Upper lobe of right lung (tissue), 1 donor: ENCODE results near the gene PRPF6. TPM values are rescaled to one million over a fixed set of nuclear protein-coding genes. Genes with fewer than 3 reads are reported as not detected.
"Not testable (repeated sequence)": the region's sequence is repeated elsewhere in the genome, so short reads cannot be mapped to it uniquely, and the experiment has no call there.

Experiments used
- ATAC-seq: fragments of 200-7000 bp; cut with Tn5 transposase; one replicate; pipeline ENCODE4 v1.9.1; 2020; ENCODE audit warnings: mild to moderate bottlenecking, moderate library complexity
- DNase-seq: peaks from one replicate; pipeline ENCODE4 v3.0.0-alpha.2; 2020
- H3K27ac ChIP-seq: fragments of 200-600 bp; one replicate; pipeline ENCODE4 v1.8.0; 2022
- H3K27me3 ChIP-seq: fragments of 200-600 bp; one replicate; pipeline ENCODE4 v1.8.0; 2022; ENCODE audit warnings: mild to moderate bottlenecking
- H3K36me3 ChIP-seq: fragments of 200-600 bp; one replicate; pipeline ENCODE4 v1.8.0; 2022
- H3K4me1 ChIP-seq: fragments of 200-600 bp; one replicate; pipeline ENCODE4 v1.8.0; 2022
- H3K4me3 ChIP-seq: fragments of 200-600 bp; one replicate; pipeline ENCODE4 v1.8.0; 2022; ENCODE audit warnings: mild to moderate bottlenecking
- H3K9me3 ChIP-seq: fragments of 200-600 bp; one replicate; pipeline ENCODE4 v1.8.0; 2022
- CTCF ChIP-seq: fragments of 200-600 bp; IDR thresholded peaks from one replicate; pipeline ENCODE4 v1.8.0; 2022; ENCODE audit warnings: antibody characterized with exemption
- intact Hi-C: fragments of 100-400 bp; cut with DNase I; formaldehyde crosslinking; loops from one replicate; pipeline ENCODE4 v1.11.0; 2022
- total RNA-seq: library from RNA; stranded (reverse); fragmentation: NEBNext Ultra II Directional; extraction: Animal tissue kit (Norgen Biotek cat#: 25700); gene quantifications from one replicate; pipeline ENCODE4 v1.2.1, GENCODE V29; 2021
- donor health status: DM: no; HTN: yes; CAD: no; lungs with severe emphysema.

PRPF6 gene
- total RNA-seq, 1 donor from 2014 or later = 58.9 TPM

GRCh38 chr20:63957690-63958441, 23.1 kb upstream of the PRPF6 start:
- no peak for DNase-seq
- Histone ChIP-seq H3K4me1 (peaks cover 38% of the 10 kb centered on the region), H3K27me3 (no peaks in the 10 kb centered on the region), H3K9me3 (no peaks in the 10 kb centered on the region), H3K36me3 (peaks cover 21% of the 10 kb centered on the region), H3K4me3 (no peak overlapping the region), H3K27ac (peak overlapping the region; percentile 69)
- intact Hi-C loops = no loop called here
- ATAC-seq = no peak
- no peak for TF ChIP-seq CTCF

- Histone ChIP-seq H3K4me1 (peaks cover 33% of the 10 kb centered on the region), H3K27me3 (no peaks in the 10 kb centered on the region), H3K27ac (no peak overlapping the region), H3K36me3 (peaks cover 26% of the 10 kb centered on the region), H3K9me3 (no peaks in the 10 kb centered on the region), H3K4me3 (no peak overlapping the region)
- intact Hi-C loops = no loop called here
- no peak for ATAC-seq
- TF ChIP-seq CTCF = no peak
- DNase-seq = no peak
These were observed 22.5 kb upstream of the PRPF6 start for GRCh38 chr20:63958471-63958870.

- H3K4me3 ChIP-seq = no peak overlapping the region
- H3K4me1 ChIP-seq = peaks cover 27% of the 10 kb centered on the region
- TF ChIP-seq CTCF = no peak
- peaks cover 31% of the 10 kb centered on the region for H3K36me3 ChIP-seq
- no peaks in the 10 kb centered on the region for H3K9me3 ChIP-seq
- intact Hi-C loops = no loop called here
- ATAC-seq (no peak), DNase-seq (no peak)
- H3K27me3 ChIP-seq = no peaks in the 10 kb centered on the region
- H3K27ac ChIP-seq = no peak overlapping the region
These were observed 21.8 kb upstream of the PRPF6 start for GRCh38 chr20:63958964-63959698.

DNA sequence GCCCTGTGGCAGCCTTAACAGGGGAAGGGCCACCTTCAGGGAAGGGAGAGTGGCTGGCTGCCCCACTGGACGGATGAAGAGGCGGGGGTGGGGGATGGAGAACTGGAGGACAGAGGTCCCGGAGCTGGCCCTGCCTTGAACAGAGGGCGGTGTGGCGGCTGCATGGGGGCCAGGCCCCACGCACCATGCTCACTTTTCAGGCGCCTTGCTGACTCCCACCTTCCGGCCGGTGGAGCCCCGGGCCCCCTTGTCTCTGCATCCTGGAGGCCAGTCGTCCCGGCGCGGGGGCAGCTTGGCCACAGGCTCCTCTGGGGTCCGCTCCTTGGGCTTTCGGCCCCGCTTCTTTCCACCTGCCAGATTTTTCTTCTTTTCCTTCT, 21.2 kb upstream of the PRPF6 start:
- H3K27me3 ChIP-seq = no peaks in the 10 kb centered on the region
- DNase-seq = no peak
- ATAC-seq = no peak
- H3K36me3 ChIP-seq = peaks cover 31% of the 10 kb centered on the region
- H3K4me1 ChIP-seq = peaks cover 21% of the 10 kb centered on the region
- H3K9me3 ChIP-seq = no peaks in the 10 kb centered on the region
- H3K27ac ChIP-seq = no peak overlapping the region
- H3K4me3 ChIP-seq = no peak overlapping the region
- no peak for TF ChIP-seq CTCF
- intact Hi-C loops = no loop called here

- H3K27me3 ChIP-seq, intact Hi-C loops, H3K27ac ChIP-seq, H3K9me3 ChIP-seq, H3K4me3 ChIP-seq, DNase-seq, ATAC-seq: not testable (repeated sequence)
- H3K4me1 ChIP-seq = peaks cover 15% of the 10 kb centered on the region
- peaks cover 31% of the 10 kb centered on the region for H3K36me3 ChIP-seq
These were observed 20.0 kb upstream of the PRPF6 start for GRCh38 chr20:63960654-63961621.
